Stimulated activated CD8-positive, alpha-beta memory T cell treated with anti-CD3 and anti-CD28 coated beads, Interleukin-4, amount 100 ng/mL, for 48 hours (primary cell): ENCODE data around the gene VSTM2B.
A peak's percentile ranks its signal among the peaks of the same experiment; 100 is the strongest.

Source experiments
- DNase-seq: peaks from one replicate; pipeline ENCODE4 v3.0.0-alpha.2; 2020

Gene VSTM2B

DNA sequence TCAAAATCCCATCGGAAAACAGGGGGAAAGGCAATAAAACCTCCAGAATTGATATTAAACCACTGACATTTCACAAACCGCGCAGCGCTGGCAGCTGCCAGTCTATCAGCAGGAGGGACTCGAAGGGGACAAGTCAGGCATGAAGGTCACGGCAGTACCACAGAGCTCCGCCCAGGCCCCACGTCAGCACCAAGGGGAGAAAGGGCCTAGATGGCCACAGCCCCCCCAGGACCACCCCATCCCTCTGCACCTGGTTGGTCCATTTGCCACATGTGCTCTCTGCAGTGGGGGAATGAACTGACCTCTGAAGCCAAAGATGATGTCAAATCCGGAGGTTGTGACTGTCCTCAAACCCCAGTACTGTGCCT is 9.5 kb upstream of the VSTM2B start:
- DNase-seq, result no peak

DNA sequence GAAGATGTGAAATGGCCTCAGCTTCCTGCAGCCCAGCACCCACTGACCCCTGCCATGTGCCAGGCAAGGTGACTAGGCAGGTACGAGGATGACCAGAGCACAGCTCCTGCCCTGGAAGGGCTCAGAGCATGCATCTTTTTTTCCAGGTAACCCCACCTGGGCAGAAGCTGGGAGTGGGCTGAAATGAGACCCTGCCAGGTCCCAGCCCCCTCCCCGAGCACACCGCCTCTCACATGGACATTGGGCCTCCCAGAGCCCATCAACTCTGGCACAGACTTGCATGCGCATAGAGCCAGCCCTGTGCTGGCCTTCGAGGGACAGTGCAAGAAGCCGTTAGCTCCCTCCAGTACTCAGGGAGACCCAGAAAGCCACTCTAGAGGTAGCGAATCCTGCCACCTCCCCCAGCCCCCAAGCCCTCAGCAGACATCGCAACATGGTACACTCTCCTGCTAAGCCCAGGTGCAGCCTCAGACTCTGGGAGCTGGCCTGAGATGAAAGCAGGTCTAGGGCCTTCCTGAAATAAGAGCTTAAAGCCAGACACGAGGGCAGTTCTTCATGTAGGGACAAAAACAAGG is 8.9 kb upstream of the VSTM2B start:
- DNase-seq, result no peak

GRCh38 chr19:29517412-29517811 is 8.4 kb upstream of the VSTM2B start:
- no peak for DNase-seq

GRCh38 chr19:29517946-29518345 is 7.8 kb upstream of the VSTM2B start:
- DNase-seq, result no peak

GRCh38 chr19:29519146-29519545 is 6.6 kb upstream of the VSTM2B start:
- no peak for DNase-seq

DNA sequence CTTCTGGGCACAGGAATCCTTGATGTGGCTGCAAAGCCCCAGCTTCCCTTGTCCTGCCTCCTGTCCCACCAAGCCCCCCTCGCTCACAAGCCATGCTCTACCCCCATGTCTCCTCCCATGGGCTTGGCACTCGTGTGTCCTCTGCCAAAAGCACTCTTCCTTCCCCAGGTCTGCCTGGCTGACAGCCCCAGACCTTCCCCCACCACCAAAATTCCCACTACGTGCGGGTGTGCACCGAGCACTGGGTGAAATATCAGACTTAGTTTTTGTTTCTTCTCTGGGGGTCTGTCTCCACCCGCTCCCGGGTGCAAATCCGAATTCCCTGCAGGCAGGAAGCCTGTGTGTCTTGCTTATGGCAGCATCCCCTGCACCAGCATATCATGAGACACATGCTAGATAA is 5.9 kb upstream of the VSTM2B start:
- no peak for DNase-seq

- no peak for DNase-seq
Measured at GRCh38 chr19:29520390-29520789, 5.4 kb upstream of the VSTM2B start.

- DNase-seq, result no peak
Measured at GRCh38 chr19:29521291-29522075, 4.3 kb upstream of the VSTM2B start.

DNA sequence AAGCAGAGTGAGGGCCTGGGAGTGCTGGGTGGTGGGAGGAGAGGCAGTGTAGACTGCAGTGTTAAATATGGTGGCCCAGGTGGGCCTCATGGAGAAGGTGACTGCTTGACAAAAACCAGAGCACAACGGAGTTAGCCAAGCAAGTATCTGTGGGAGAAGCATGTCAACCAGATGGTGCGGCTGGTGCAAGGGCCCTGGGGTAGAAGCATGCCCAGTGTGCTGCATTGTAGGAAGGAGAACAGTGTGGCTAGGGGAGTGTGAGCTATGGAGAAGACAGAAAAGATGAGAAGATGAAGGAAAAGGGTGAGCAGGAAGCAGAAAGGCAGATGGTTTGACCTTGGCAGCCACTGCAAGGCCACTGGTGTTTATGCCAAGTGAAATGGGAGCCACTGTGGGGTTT is 2.2 kb upstream of the VSTM2B start:
- DNase-seq, result no peak

GRCh38 chr19:29524201-29524911 is 1.4 kb upstream of the VSTM2B start:
- no peak for DNase-seq

DNA sequence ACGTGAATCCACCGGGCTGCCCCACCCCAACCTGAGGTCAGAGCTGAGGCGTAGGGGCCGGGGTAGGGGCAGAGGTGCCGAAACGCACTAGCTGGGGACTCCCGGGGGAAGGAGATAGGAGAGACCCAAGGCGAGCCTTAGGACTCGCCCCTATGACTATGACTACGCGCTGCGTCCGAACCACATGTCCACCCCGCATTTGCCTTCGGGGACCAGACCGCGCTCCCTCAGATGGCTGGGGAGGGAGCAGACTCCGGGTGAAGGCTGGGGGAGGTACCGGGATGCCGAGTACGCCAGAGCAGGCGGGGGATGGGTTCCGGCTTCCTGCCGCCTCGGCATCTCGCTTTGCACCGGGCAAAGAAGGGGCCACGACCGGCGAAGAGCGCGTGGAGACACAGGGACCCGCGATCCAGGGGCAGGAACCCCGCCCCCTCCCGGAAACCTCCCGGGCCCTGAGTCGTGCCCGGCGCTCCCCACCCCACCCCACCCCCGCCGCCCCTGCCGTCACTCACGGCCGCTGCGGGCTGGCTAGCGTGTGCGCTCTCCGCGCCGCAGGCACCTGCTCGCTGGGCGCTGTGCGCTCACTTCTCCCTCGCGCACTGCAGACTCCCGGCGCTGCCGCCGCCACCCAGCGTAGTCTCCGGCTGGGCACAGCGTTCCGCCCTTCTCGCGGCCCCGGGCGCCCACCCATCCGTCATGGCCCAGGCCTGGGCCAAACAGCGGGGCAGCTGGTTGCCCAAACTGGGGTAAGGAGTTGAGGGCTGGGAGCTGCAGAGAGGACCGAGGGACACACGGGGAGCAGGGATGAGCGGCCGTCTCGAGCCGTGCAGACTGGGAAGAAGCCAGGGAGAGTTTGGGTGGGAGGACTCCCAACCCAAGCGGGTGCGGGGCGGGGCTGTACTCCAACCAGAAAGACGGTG is 622 bp upstream of the VSTM2B start:
- DNase-seq, result peak; percentile 27

DNA sequence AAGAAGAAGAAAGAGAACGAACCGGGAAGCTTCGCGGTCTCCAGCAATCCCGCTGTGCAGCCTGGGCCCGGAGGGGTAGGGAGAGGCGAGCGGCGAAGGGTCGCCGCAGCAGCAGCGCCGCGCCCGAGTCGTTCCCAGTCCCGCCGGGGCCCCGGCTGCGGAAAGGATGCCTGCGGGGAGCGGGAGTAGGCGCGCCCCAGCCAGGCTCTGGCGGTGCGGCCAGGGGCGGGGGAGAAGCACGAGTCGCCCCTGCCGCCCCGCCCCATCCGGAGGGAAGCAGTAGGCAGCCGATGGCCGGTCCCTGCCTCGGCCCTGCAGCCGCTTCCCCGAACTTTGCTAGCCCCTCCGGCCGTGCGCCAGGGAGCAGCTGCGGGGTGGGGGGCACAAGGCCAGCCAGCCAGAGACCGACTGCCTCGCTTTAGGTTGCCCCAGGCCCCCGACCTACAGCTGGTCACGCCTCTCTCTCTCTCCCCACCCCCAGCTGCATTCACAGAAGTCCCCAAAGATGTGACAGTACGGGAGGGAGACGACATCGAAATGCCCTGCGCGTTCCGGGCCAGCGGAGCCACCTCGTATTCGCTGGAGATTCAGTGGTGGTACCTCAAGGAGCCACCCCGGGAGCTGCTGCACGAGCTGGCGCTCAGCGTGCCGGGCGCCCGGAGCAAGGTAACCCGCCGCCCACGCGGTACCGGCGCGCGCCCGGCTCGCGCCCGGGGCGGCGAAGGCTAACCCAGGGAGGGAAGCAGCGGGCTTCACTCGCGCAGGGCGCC is 1.1 kb downstream of the VSTM2B start:
- peak; percentile 64 for DNase-seq

- DNase-seq, result no peak
Measured at GRCh38 chr19:29527500-29528328, 1.9 kb downstream of the VSTM2B start.

- DNase-seq, result peak; percentile 85
Measured at GRCh38 chr19:29528350-29528945, 2.7 kb downstream of the VSTM2B start.

DNA sequence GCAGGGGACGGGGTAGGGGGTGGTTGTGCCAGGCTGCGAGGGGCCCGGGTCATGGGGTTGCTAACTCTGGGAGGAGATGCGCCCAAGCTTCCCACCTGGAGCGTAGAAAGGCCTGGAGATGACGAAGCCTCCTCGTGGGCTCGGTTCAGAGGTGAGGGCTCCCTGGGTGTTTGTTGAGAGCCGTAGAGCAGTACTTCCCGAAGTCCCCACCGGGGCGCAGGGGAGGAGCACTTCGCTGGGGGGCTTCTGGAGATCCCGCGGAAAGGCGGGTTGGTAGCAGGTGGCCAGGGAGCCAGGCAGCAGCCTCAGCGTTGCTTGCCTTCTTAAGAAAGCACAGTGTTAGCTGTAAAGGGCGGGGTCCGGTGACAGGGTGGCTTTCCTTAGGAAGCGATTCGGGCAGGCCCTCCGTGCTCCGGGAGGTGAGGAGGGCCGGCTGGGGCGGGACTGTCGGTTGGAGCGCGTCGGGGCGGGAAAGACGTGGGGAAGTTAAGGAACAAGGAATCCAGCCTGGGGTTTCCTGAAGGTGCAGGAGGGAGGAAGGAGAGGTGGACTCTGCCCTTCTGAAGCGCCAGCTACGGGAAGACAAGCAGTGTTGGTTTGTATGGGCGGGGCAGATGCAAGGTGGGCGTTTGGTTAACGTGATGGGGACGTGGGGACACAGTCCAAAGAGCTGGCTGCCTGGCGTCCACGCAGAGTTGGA is 3.3 kb downstream of the VSTM2B start:
- DNase-seq, result peak; percentile 26

GRCh38 chr19:29529646-29530539 is 4.1 kb downstream of the VSTM2B start:
- DNase-seq, result no peak

GRCh38 chr19:29530540-29531457 is 5.0 kb downstream of the VSTM2B start:
- no peak for DNase-seq

DNA sequence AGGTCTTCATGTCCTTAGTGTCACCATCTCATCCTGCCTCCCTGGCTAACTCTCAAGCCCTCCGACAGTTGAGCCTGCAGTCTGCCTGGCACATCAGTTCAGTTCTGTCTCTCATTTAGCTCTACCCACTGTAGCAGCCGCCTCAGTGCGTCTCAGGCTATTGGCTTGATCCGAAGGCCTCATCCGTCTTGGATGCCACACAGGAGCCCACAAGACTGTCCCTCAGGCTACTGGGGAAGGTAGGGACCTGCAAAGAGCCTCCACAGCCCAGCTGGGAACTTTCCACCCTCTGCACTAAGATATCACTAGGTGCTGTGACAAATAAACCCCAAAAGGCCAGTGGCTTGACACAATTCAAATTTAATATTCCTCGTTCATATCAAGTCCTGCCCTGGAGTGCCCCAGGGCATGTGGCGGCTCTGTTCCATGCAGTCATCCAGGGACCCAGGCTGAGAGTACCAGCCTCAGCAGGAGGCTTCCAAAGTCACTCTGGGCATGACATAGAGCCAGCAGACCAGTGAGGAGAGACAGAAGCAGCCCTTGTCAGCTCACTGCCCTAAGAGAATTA is 5.7 kb downstream of the VSTM2B start:
- peak; percentile 15 for DNase-seq
